Astrocyte of the spinal cord (primary cell): ENCODE measurements around the gene CATSPERD.
"Not testable (repeated sequence)": the region's sequence is repeated elsewhere in the genome, so short reads cannot be mapped to it uniquely, and the experiment has no call there.

ENCODE experiments used
- DNase-seq: peaks from one replicate; pipeline ENCODE4 v3.0.0; 2011; ENCODE audit warnings: low read depth, low spot score
- H3K4me3 ChIP-seq: 2 replicates; pipeline ENCODE4 v1.5.1; 2011; ENCODE audit warnings: low read depth, mild to moderate bottlenecking, low read length, moderate library complexity
- CTCF ChIP-seq: IDR thresholded peaks from 2 replicates; pipeline ENCODE4 v1.5.1; 2012; ENCODE audit warnings: low read depth, mild to moderate bottlenecking, low read length, inconsistent platforms
- in situ Hi-C: cut with HindIII; loops from 2 replicates; pipeline ENCODE4 v1.10.0; 2017; ENCODE audit warnings: low sequenced_read_pairs

Gene CATSPERD

GRCh38 chr19:5772416-5772815, 52.0 kb downstream of the CATSPERD start:
- DNase-seq: no peak
- TF ChIP-seq CTCF: no peak
- no peak overlapping the region for H3K4me3 ChIP-seq
- in situ Hi-C loops: no loop called here

GRCh38 chr19:5773276-5773675, 52.8 kb downstream of the CATSPERD start:
- DNase-seq: no peak
- in situ Hi-C loops: no loop called here
- TF ChIP-seq CTCF: no peak
- no peak overlapping the region for H3K4me3 ChIP-seq

- no peak for DNase-seq
- no peak for TF ChIP-seq CTCF
- in situ Hi-C loops: no loop called here
- H3K4me3 ChIP-seq: no peak overlapping the region
Measured at GRCh38 chr19:5774921-5775320, 54.5 kb downstream of the CATSPERD start.

- in situ Hi-C loops: no loop called here
- no peak overlapping the region for H3K4me3 ChIP-seq
- no peak for DNase-seq
- no peak for TF ChIP-seq CTCF
Measured at GRCh38 chr19:5775668-5776309, 55.4 kb downstream of the CATSPERD start.

GRCh38 chr19:5778402-5778801, 58.0 kb downstream of the CATSPERD start:
- TF ChIP-seq CTCF: no peak
- DNase-seq: no peak
- in situ Hi-C loops: no loop called here
- no peak overlapping the region for H3K4me3 ChIP-seq

GRCh38 chr19:5780916-5781315, 60.5 kb downstream of the CATSPERD start:
- H3K4me3 ChIP-seq, DNase-seq, in situ Hi-C loops: not testable (repeated sequence)

GRCh38 chr19:5782322-5782721, 61.9 kb downstream of the CATSPERD start:
- TF ChIP-seq CTCF: no peak
- no peak overlapping the region for H3K4me3 ChIP-seq
- in situ Hi-C loops: no loop called here
- no peak for DNase-seq
